Lower lobe of right lung (tissue), 2 donors: ENCODE measurements around the gene ATP5PF. TPM values are rescaled to one million over a fixed set of nuclear protein-coding genes. Genes with fewer than 3 reads are reported as not detected.

ENCODE experiments used
- ATAC-seq, 2 donors: fragments of 200-7000 bp; cut with Tn5 transposase; one replicate each; pipeline ENCODE4 v1.9.1; 2020 to 2022; ENCODE audit warnings: mild to moderate bottlenecking in 2 of 2, moderate library complexity in 2 of 2
- DNase-seq: peaks from one replicate; pipeline ENCODE4 v3.0.0-alpha.2; 2020
- H3K27ac ChIP-seq: fragments of 200-600 bp; one replicate; pipeline ENCODE4 v1.8.0; 2022
- H3K27me3 ChIP-seq: fragments of 200-600 bp; one replicate; pipeline ENCODE4 v1.8.0; 2022; ENCODE audit warnings: low read depth
- H3K36me3 ChIP-seq: fragments of 200-600 bp; one replicate; pipeline ENCODE4 v1.8.0; 2022; ENCODE audit warnings: mild to moderate bottlenecking
- H3K4me1 ChIP-seq: fragments of 200-600 bp; one replicate; pipeline ENCODE4 v1.8.0; 2022
- H3K4me3 ChIP-seq: fragments of 200-600 bp; one replicate; pipeline ENCODE4 v1.8.0; 2022; ENCODE audit warnings: mild to moderate bottlenecking
- H3K9me3 ChIP-seq: fragments of 200-600 bp; one replicate; pipeline ENCODE4 v1.8.0; 2022
- intact Hi-C: fragments of 100-400 bp; cut with DNase I; formaldehyde crosslinking; loops from one replicate; pipeline ENCODE4 v1.11.0; 2022
- total RNA-seq: library from RNA; stranded (reverse); fragmentation: NEBNext Ultra II Directional; extraction: Animal tissue kit (Norgen Biotek cat#: 25700); gene quantifications from one replicate; pipeline ENCODE4 v1.2.1, GENCODE V29; 2021
- TF ChIP-seq, protein P1 (sequence below): fragments of 200-600 bp; IDR thresholded peaks from one replicate; pipeline ENCODE4 v1.8.0; 2022; ENCODE audit warnings: antibody characterized with exemption, mild to moderate bottlenecking
- donor health status: DM: no; HTN: yes; CAD: no; lungs with severe emphysema.

ATP5PF gene
- total RNA-seq, 1 donor from 2014 or later, result 75.8 TPM

DNA sequence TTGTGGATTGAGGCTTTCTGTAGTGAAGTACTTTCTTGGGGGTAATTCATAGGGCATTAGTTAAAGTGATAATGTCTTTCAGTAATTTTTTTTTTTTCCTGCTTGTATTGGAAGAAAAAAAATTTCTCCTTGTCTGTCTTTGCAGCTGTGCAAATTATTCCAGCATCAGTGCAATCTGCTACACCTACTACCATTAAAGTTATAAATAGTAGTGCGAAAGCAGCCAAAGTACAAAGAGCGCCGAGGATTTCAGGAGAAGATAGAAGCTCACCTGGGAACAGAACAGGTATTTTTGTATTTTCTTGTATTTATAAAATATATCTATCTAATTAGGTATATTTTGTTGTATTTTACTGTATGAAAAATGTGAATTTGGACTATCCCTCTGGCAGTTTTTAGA, 29.4 kb upstream of the ATP5PF start:
- Histone ChIP-seq H3K9me3 (no peaks in the 10 kb centered on the region), H3K36me3 (peaks cover 88% of the 10 kb centered on the region), H3K4me3 (no peak overlapping the region), H3K27me3 (no peaks in the 10 kb centered on the region), H3K27ac (no peak overlapping the region), H3K4me1 (no peaks in the 10 kb centered on the region)
- ATAC-seq (no peak), DNase-seq (no peak)
- TF ChIP-seq, protein P1, sequence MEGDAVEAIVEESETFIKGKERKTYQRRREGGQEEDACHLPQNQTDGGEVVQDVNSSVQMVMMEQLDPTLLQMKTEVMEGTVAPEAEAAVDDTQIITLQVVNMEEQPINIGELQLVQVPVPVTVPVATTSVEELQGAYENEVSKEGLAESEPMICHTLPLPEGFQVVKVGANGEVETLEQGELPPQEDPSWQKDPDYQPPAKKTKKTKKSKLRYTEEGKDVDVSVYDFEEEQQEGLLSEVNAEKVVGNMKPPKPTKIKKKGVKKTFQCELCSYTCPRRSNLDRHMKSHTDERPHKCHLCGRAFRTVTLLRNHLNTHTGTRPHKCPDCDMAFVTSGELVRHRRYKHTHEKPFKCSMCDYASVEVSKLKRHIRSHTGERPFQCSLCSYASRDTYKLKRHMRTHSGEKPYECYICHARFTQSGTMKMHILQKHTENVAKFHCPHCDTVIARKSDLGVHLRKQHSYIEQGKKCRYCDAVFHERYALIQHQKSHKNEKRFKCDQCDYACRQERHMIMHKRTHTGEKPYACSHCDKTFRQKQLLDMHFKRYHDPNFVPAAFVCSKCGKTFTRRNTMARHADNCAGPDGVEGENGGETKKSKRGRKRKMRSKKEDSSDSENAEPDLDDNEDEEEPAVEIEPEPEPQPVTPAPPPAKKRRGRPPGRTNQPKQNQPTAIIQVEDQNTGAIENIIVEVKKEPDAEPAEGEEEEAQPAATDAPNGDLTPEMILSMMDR, result no peak
- intact Hi-C loops, result no loop called here

DNA sequence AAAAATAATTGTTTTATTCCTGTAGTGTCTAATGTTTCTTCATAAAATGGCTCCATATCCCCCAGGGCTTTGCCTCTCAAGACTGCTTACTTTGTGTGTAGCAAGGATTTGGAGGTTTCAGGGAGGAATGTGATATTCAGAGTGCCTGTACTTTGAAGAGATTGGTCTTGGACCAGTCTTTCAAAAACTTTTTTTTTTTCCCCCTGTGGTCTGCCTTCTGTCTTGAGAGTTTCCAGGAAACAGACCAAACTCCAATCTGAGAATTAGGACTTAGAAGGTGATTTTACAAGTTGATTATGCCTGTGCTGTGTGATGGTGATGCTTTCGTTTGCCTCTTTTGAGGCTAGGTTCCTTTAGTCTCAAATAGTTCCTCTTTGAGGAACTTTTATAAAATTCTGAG, 26.0 kb upstream of the ATP5PF start:
- Histone ChIP-seq H3K9me3 (no peaks in the 10 kb centered on the region), H3K27ac (no peak overlapping the region), H3K36me3 (peaks cover 78% of the 10 kb centered on the region), H3K27me3 (no peaks in the 10 kb centered on the region), H3K4me3 (no peak overlapping the region), H3K4me1 (no peaks in the 10 kb centered on the region)
- TF ChIP-seq, protein P1, result no peak
- no peak for DNase-seq
- intact Hi-C loops, result no loop called here
- ATAC-seq, result no peak

DNA sequence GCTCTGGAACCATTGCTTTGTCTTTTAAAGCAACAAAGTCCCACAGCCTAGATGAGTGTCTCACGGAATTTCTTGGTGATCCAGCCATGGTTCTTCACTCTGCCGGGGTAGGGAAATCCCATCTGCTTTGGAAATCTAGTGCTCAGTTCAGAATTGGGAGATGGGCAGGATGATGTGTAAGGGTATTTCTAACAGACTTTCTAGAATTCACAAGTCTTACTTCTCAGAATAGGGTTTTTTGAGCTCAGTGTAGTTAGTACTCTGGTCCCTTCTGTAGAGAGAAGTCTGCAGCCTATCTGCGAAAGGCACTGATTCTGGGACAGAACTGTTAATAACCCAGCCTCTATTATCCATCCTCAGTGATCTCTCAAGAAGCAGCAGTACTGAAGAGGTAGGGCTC, 25.4 kb upstream of the ATP5PF start:
- TF ChIP-seq, protein P1, result no peak
- ATAC-seq (no peak), DNase-seq (no peak)
- no peak overlapping the region for H3K27ac ChIP-seq
- no peak overlapping the region for H3K4me3 ChIP-seq
- H3K4me1 ChIP-seq, result no peaks in the 10 kb centered on the region
- intact Hi-C loops, result no loop called here
- no peaks in the 10 kb centered on the region for H3K9me3 ChIP-seq
- H3K27me3 ChIP-seq, result no peaks in the 10 kb centered on the region
- H3K36me3 ChIP-seq, result peaks cover 72% of the 10 kb centered on the region

DNA sequence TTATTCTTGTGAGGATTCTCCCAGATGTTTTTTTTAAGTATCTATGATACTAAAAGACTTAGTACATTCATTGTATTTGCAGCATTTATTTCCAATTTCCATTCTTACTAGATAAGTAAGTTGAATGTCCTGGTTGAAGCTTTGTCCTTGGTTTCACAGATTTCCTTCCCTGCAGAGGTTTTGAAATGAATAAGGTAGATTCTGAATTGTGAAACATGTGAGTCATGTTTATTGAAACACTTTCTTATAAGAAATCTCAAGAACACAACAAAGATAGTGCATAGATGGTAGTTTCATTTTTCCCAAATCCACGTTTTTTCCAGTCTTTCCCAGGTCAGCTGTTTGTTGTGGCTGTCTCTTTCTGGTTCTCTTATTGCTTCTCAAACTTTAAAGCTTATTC, 24.9 kb upstream of the ATP5PF start:
- Histone ChIP-seq H3K27me3 (no peaks in the 10 kb centered on the region), H3K36me3 (peaks cover 72% of the 10 kb centered on the region), H3K27ac (no peak overlapping the region), H3K9me3 (no peaks in the 10 kb centered on the region), H3K4me1 (no peaks in the 10 kb centered on the region), H3K4me3 (no peak overlapping the region)
- ATAC-seq (no peak), DNase-seq (no peak)
- intact Hi-C loops, result no loop called here
- TF ChIP-seq, protein P1, result no peak

DNA sequence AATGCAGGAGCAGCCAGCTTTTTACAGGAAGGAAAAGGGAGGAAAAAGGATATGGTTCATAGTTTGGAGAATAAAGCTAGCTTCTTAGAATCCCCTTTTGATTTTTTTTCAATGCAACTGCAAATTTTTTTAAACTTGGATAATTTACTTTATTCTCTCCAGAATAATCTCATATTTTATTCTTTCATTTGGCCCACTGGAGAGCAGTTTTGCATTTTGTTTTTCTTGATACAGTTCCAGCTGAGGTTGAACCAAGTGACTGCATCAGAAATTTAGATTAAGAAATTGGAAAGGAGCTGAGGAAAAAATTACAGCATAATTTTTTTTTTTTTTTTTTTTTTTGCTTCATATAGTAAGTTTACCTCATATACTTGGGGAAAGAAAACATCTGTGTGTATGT, 22.8 kb upstream of the ATP5PF start:
- intact Hi-C loops, result no loop called here
- H3K36me3 ChIP-seq, result peaks cover 70% of the 10 kb centered on the region

More for the DNA sequence above, 22.8 kb upstream of the ATP5PF start:
- DNase-seq, result no peak
- Histone ChIP-seq H3K27ac (no peak overlapping the region), H3K4me1 (no peaks in the 10 kb centered on the region), H3K4me3 (no peak overlapping the region), H3K27me3 (no peaks in the 10 kb centered on the region), H3K9me3 (no peaks in the 10 kb centered on the region)
- TF ChIP-seq, protein P1, result no peak
- ATAC-seq, result no peak
